OCI-LY3 (cell line): Measurements from ENCODE around the gene EFCAB11.

Experiments
- H2AFZ ChIP-seq: fragments of 200-600, 300-600 bp; shearing (Covaris generic); 2 replicates; pipeline ENCODE4 v1.6.0; 2014; ENCODE audit warnings: antibody characterized with exemption, low read depth, low read length
- H3K27ac ChIP-seq: fragments of 200-600, 300-600 bp; sonication (generic); 2 replicates; pipeline ENCODE4 v1.5.1; 2014; ENCODE audit warnings: mild to moderate bottlenecking, low read length, moderate library complexity, mixed read lengths
- H3K27me3 ChIP-seq: fragments of 200-600, 300-600 bp; sonication (generic); 2 replicates; pipeline ENCODE4 v1.6.1; 2014; ENCODE audit warnings: low read depth, low read length, mixed read lengths
- H3K36me3 ChIP-seq: fragments of 200-600, 300-600 bp; sonication (generic); replicated peaks from 2 replicates; pipeline ENCODE3; 2014; ENCODE audit warnings: low read depth, low read length, mixed read lengths
- H3K4me1 ChIP-seq: fragments of 300-600, 200-600 bp; sonication (generic); 2 replicates; pipeline ENCODE4 v1.6.1; 2014; ENCODE audit warnings: low read length, mixed read lengths
- H3K4me2 ChIP-seq: fragments of 200-600, 300-600 bp; sonication (generic); 2 replicates; pipeline ENCODE4 v1.6.1; 2014; ENCODE audit warnings: low read length, mixed read lengths
- H3K4me3 ChIP-seq: fragments of 300-600, 200-600 bp; sonication (generic); 2 replicates; pipeline ENCODE4 v1.5.1; 2014; ENCODE audit warnings: antibody characterized with exemption, mild to moderate bottlenecking, low read length, moderate library complexity
- H3K79me2 ChIP-seq: fragments of 300-600, 200-600 bp; shearing (Covaris generic); 2 replicates; pipeline ENCODE4 v1.6.1; 2014; ENCODE audit warnings: mild to moderate bottlenecking, low read length, mixed read lengths
- H3K9ac ChIP-seq: fragments of 300-600, 200-600 bp; shearing (Covaris generic); 2 replicates; pipeline ENCODE4 v1.6.0; 2014; ENCODE audit warnings: mild to moderate bottlenecking, low read length, moderate library complexity
- H3K9me3 ChIP-seq: fragments of 200-600, 300-600 bp; shearing (Covaris generic); 2 replicates; pipeline ENCODE4 v1.6.1; 2014; ENCODE audit warnings: low read length, mixed read lengths; ENCODE audit not compliant: insufficient read depth
- H4K20me1 ChIP-seq: fragments of 200-600, 300-600 bp; sonication (generic); 2 replicates; pipeline ENCODE4 v1.6.1; 2016; ENCODE audit warnings: low read length, mixed read lengths; ENCODE audit not compliant: insufficient read depth
- CTCF ChIP-seq: fragments of 200-600, 300-600 bp; sonication (generic); IDR thresholded peaks from 2 replicates; pipeline ENCODE4 v1.5.1; 2014; ENCODE audit warnings: antibody characterized with exemption, low read length, low read depth
- EZH2phosphoT487 ChIP-seq: fragments of 200-600 bp; shearing (Covaris generic); IDR thresholded peaks from 2 replicates; pipeline ENCODE4 v1.6.1; 2018; ENCODE audit warnings: antibody characterized with exemption, mixed run types, low read depth

The EFCAB11 gene

GRCh38 chr14:89746654-89747053, 207.9 kb downstream of the EFCAB11 start:
- Histone ChIP-seq H3K4me1 (no peaks in the 10 kb centered on the region), H3K27me3 (no peaks in the 10 kb centered on the region), H3K9ac (no peak overlapping the region), H3K4me2 (no peak overlapping the region), H3K4me3 (no peak overlapping the region), H3K9me3 (no peaks in the 10 kb centered on the region), H3K79me2 (no peaks in the 10 kb centered on the region), H3K36me3 (no peaks in the 10 kb centered on the region), H4K20me1 (no peaks in the 10 kb centered on the region), H2AFZ (no peak overlapping the region), H3K27ac (no peak overlapping the region)
- TF ChIP-seq CTCF (no peak), EZH2phosphoT487 (no peak)

- Histone ChIP-seq H3K36me3 (no peaks in the 10 kb centered on the region), H2AFZ (no peak overlapping the region), H3K9me3 (no peaks in the 10 kb centered on the region), H3K27me3 (no peaks in the 10 kb centered on the region), H3K4me3 (no peak overlapping the region), H4K20me1 (no peaks in the 10 kb centered on the region), H3K27ac (no peak overlapping the region), H3K4me1 (no peaks in the 10 kb centered on the region), H3K4me2 (no peak overlapping the region), H3K79me2 (no peaks in the 10 kb centered on the region), H3K9ac (no peak overlapping the region)
- no peak for TF ChIP-seq CTCF
- TF ChIP-seq EZH2phosphoT487 = no peak
These were observed 208.4 kb downstream of the EFCAB11 start for GRCh38 chr14:89746135-89746534.
